Mesothelial cell of epicardium (in vitro differentiated cells): ENCODE results near the gene KCNMA1. TPM values are rescaled to one million over a fixed set of nuclear protein-coding genes. Genes with fewer than 3 reads are reported as not detected.

Source experiments
- DNase-seq, 2 experiments: peaks; one replicate each; pipeline ENCODE4 v3.0.0; 2021; ENCODE audit warnings: low spot score in 2 of 2; ENCODE audit not compliant: unreplicated experiment in 2 of 2
- H3K27ac Mint-ChIP-seq: 2 replicates; pipeline ENCODE4 v1.8.0; 2021; ENCODE audit warnings: mixed read lengths
- H3K27me3 Mint-ChIP-seq: 2 replicates; pipeline ENCODE4 v1.8.0; 2021; ENCODE audit warnings: low read depth, mixed read lengths
- H3K36me3 Mint-ChIP-seq: 2 replicates; pipeline ENCODE4 v1.8.0; 2021; ENCODE audit warnings: mixed read lengths
- H3K4me1 Mint-ChIP-seq: 2 replicates; pipeline ENCODE4 v1.8.0; 2021; ENCODE audit warnings: mixed read lengths
- H3K4me3 Mint-ChIP-seq: 2 replicates; pipeline ENCODE4 v1.8.0; 2021; ENCODE audit warnings: mild to moderate bottlenecking, moderate library complexity, mixed read lengths
- H3K9me3 Mint-ChIP-seq: 2 replicates; pipeline ENCODE4 v1.8.0; 2021; ENCODE audit warnings: mixed read lengths
- total RNA-seq: library from RNA; stranded (reverse); gene quantifications from 3 replicates; pipeline ENCODE4 v1.2.1, GENCODE V29; 2021
- TF ChIP-seq, protein P1 (sequence below): fragments of 200-600 bp; sonication (generic); IDR thresholded peaks from one replicate; pipeline ENCODE4 v1.5.0; 2021; ENCODE audit warnings: antibody characterized with exemption; ENCODE audit not compliant: unreplicated experiment

Gene KCNMA1
- total RNA-seq, 1 donor from 2014 or later, result 44.0 TPM

DNA sequence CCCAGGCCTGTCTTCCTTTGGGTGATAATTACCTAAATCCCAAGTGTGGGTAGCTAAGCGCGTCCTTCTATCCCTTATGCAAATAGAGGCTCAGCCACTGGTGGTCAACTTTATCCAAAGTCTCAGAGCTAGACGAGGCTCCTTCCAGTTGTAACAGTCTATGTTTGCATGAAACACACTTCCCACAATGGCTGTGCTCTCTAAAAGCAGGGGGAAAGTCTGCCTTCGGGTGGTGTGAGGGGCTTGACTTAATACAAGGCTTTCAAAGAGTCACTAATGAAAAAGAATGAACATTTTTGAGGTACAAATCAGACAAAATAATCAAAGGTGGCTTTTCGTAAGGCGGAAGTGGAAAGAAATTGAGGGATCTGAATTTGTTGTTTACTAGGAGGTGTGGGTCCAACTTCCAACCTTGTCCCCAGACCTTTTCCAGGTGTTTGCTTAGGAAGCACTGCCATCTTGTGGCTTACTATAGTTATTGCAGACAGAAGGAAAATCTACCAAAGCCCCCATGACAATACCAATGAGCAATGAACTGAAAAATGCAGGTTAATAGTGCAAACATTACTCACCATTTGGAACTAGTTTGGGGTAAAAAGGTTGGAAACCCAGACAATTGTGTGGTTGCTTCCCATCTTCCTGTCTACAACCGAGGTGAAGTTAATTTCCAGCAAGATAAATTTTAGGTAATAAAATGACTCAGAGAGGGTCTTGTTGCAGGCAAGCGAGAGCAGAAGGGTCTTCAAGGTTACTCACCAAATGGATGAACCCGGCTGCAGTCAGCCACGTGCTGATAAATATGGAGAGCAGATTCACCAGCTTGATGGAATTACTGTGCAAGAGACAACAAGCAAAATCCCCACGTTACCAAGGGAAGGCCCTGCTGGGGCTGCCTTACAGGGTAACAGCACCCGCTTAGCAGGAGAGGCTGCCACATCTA lies 525.7 kb downstream of the KCNMA1 start:
- no peak overlapping the region for H3K27ac Mint-ChIP-seq
- no peaks in the 10 kb centered on the region for H3K27me3 Mint-ChIP-seq
- no peaks in the 10 kb centered on the region for H3K9me3 Mint-ChIP-seq
- no peak overlapping the region for H3K4me3 Mint-ChIP-seq
- TF ChIP-seq, protein P1, sequence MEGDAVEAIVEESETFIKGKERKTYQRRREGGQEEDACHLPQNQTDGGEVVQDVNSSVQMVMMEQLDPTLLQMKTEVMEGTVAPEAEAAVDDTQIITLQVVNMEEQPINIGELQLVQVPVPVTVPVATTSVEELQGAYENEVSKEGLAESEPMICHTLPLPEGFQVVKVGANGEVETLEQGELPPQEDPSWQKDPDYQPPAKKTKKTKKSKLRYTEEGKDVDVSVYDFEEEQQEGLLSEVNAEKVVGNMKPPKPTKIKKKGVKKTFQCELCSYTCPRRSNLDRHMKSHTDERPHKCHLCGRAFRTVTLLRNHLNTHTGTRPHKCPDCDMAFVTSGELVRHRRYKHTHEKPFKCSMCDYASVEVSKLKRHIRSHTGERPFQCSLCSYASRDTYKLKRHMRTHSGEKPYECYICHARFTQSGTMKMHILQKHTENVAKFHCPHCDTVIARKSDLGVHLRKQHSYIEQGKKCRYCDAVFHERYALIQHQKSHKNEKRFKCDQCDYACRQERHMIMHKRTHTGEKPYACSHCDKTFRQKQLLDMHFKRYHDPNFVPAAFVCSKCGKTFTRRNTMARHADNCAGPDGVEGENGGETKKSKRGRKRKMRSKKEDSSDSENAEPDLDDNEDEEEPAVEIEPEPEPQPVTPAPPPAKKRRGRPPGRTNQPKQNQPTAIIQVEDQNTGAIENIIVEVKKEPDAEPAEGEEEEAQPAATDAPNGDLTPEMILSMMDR, result peak; percentile 80
- no peaks in the 10 kb centered on the region for H3K36me3 Mint-ChIP-seq
- no peak for DNase-seq
- H3K4me1 Mint-ChIP-seq, result peaks cover 12% of the 10 kb centered on the region

DNA sequence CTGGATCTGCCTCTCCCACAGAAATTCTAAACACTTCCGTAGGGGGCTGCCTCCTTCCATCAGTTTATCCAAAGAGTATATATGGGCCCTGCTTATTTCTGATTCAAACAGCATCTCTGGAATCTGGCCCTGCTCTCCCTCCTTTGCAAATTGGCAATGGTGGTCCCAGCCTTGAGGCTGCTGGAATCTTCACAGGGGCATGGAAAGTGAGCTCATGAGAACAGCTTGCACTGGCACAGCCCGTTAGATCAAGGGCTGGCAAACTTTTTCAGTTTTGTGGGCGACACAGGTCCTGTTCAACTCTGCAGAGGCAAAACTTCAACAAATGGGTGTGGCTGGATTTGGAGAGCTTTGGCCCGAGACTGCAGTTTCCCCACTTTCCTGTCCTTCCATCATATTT lies 526.9 kb downstream of the KCNMA1 start:
- no peaks in the 10 kb centered on the region for H3K36me3 Mint-ChIP-seq
- TF ChIP-seq, protein P1, result no peak
- no peak overlapping the region for H3K27ac Mint-ChIP-seq
- no peak overlapping the region for H3K4me3 Mint-ChIP-seq
- H3K9me3 Mint-ChIP-seq, result no peaks in the 10 kb centered on the region
- H3K4me1 Mint-ChIP-seq, result peaks cover 14% of the 10 kb centered on the region
- no peak for DNase-seq
- H3K27me3 Mint-ChIP-seq, result no peaks in the 10 kb centered on the region

DNA sequence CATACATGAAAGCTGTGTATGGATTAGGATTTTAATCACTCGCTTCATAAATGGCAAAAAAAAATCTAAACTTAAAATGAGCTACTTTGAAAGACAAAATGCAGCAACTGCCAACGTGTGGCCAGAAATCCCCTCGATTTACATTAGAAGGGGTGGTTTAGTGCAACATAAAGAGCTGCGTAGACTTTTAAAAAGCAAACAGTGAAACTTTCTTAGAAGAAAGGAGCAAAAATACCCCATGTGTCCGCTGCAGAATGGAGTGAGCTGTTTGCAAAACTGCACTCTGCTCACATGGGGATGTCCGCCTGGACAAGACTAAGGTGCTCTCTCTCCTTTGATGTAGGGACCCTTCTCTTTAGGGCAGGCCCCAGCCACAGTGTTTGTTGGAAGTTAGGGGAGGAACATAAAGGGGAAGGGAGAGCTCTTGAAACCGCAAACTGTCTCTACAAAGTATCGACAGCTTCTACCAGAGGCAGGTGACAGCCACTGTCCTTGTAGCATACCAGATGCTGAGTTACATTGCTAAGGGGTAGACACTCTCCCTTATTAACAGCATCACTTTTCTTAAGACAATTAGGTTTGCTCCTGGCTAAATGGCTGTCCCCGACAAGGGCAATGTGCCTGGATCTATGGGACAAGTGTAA lies 528.1 kb downstream of the KCNMA1 start:
- DNase-seq, result no peak
- Mint-ChIP-seq H3K4me1 (peaks cover 22% of the 10 kb centered on the region), H3K4me3 (no peak overlapping the region), H3K36me3 (no peaks in the 10 kb centered on the region), H3K27me3 (no peaks in the 10 kb centered on the region), H3K27ac (no peak overlapping the region), H3K9me3 (no peaks in the 10 kb centered on the region)
- TF ChIP-seq, protein P1, result no peak

DNA sequence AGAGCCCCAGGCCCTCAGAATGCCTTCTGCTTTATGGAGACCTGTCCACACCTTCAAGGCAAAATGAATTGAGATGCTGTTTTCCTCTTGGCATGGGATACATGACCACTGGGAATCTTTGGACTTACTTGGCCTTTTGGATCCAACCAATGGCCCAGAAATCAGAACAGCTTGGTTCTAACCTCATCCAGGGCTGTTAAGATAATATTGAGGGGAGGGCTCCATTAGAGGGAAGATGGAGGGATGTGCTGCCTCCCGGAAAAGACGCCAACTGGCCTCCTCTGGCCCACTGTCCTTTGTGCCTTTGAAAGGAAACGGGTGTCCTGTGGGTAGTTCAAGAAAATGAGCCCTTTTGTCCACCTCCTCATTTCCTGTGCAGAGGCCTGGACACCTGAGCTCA lies 530.9 kb downstream of the KCNMA1 start:
- Mint-ChIP-seq H3K9me3 (no peaks in the 10 kb centered on the region), H3K27ac (no peak overlapping the region), H3K4me3 (no peak overlapping the region), H3K4me1 (peaks cover 17% of the 10 kb centered on the region), H3K36me3 (no peaks in the 10 kb centered on the region), H3K27me3 (no peaks in the 10 kb centered on the region)
- TF ChIP-seq, protein P1, result no peak
- no peak for DNase-seq

DNA sequence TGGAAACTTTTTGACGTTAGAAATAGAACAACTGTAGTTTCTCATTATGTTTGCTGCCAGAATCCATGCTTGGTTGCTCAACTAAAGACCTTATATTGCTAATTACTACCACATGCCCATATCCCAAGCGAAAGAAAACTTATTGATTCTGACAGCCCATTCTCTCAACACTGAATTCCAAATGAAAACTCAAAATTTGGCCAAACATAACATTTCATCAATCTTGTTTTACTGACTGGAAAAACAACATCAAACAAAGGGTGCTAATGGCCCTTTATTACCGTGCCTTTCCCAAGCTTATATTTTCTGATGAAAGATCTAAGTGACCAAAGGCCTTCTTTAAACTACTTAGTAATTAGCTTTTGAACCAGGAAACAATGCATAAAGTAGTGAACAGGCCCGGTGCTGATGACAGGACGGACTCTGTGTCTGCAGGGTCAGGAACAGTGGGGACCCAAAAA lies 531.8 kb downstream of the KCNMA1 start:
- H3K4me3 Mint-ChIP-seq, result no peak overlapping the region
- TF ChIP-seq, protein P1, result no peak
- H3K9me3 Mint-ChIP-seq, result no peaks in the 10 kb centered on the region
- no peaks in the 10 kb centered on the region for H3K36me3 Mint-ChIP-seq
- no peaks in the 10 kb centered on the region for H3K27me3 Mint-ChIP-seq
- peaks cover 15% of the 10 kb centered on the region for H3K4me1 Mint-ChIP-seq
- H3K27ac Mint-ChIP-seq, result peak overlapping the region; percentile 70
- no peak for DNase-seq
